ENCODE data around the gene CD93.

DNA sequence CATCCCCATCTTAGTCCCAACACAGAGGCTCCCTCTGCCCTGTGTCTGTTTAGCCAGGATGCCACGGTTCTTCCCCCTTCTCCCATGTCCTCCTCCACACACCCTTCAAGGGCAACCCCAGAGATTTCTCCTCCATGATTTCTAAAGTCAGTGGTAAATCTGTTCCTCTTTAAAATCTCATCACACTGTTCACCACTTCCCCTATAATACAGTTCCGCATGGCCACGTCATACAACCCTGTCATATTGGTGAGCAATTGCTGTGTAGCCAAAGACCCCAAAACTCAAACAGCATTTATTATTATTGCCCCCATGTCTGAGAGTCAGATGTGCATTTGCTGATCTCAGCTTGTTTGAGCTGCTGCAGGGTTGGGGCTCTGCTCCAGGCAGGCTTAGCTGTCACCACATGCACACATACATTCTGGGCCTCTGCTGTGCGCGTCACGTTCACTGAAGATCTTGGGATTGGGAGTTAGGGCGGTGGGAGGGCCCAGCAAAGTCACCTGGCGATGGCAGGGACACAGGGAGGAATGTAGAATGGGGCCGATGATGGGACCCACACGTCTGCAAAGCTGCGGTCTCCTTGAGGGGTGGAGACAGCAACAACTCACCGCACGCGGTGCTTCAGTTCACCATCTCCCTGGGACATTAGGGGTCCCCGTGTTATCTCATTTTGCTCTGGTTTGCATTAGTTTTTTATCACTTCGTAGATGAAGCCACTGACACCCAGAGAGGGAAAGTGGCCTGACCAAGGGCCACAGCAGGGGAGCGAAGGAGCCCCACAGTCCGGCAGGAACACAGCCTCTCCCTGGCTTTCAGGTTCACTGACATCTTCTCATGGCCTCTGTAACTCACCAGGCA, 36.9 kb upstream of the CD93 start:
- TF ChIP-seq POLR2A (IDR thresholded peaks at IDR 0.05) = no peak
- TF ChIP-seq, protein P1, sequence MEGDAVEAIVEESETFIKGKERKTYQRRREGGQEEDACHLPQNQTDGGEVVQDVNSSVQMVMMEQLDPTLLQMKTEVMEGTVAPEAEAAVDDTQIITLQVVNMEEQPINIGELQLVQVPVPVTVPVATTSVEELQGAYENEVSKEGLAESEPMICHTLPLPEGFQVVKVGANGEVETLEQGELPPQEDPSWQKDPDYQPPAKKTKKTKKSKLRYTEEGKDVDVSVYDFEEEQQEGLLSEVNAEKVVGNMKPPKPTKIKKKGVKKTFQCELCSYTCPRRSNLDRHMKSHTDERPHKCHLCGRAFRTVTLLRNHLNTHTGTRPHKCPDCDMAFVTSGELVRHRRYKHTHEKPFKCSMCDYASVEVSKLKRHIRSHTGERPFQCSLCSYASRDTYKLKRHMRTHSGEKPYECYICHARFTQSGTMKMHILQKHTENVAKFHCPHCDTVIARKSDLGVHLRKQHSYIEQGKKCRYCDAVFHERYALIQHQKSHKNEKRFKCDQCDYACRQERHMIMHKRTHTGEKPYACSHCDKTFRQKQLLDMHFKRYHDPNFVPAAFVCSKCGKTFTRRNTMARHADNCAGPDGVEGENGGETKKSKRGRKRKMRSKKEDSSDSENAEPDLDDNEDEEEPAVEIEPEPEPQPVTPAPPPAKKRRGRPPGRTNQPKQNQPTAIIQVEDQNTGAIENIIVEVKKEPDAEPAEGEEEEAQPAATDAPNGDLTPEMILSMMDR (IDR thresholded peaks at IDR 0.05) = no peak

Measured in testis (tissue), 2 donors.